Aorta (tissue), 5 donors: ENCODE data around the gene ANKH. TPM values are rescaled to one million over a fixed set of nuclear protein-coding genes. Genes with fewer than 3 reads are reported as not detected.
"Not testable (repeated sequence)": the region's sequence is repeated elsewhere in the genome, so short reads cannot be mapped to it uniquely, and the experiment has no call there.

Experiments
- ATAC-seq: fragments of 200-7000 bp; cut with Tn5 transposase; one replicate; pipeline ENCODE4 v1.9.1; 2022; ENCODE audit warnings: moderate library complexity; ENCODE audit not compliant: low FRiP score
- DNase-seq, 2 donors: peaks; one replicate each; pipeline ENCODE4 v3.0.0-alpha.2; 2020
- H3K27ac ChIP-seq, 2 donors: one replicate each; pipeline ENCODE4 v1.5.1; 2013; ENCODE audit warnings: low read length in 2 of 2, mild to moderate bottlenecking in 2 of 2, moderate library complexity in 2 of 2, control low read depth in 1 of 2, inconsistent platforms in 1 of 2, low read depth in 1 of 2
- H3K27me3 ChIP-seq, 2 donors: one replicate each; pipeline ENCODE4 v1.6.1; 2013; ENCODE audit warnings: control low read depth in 1 of 2, low read length in 1 of 2, mild to moderate bottlenecking in 1 of 2, moderate library complexity in 1 of 2; ENCODE audit not compliant: insufficient read depth in 2 of 2, control insufficient read depth in 1 of 2
- H3K36me3 ChIP-seq, 2 donors: one replicate each; pipeline ENCODE4 v1.6.1; 2013; ENCODE audit warnings: control low read depth in 1 of 2, low read length in 1 of 2, mild to moderate bottlenecking in 1 of 2; ENCODE audit not compliant: insufficient read depth in 2 of 2, control insufficient read depth in 1 of 2
- H3K4me1 ChIP-seq, 2 donors: one replicate each; pipeline ENCODE4 v1.6.1; 2013; ENCODE audit warnings: low read length in 2 of 2, control low read depth in 1 of 2, mild to moderate bottlenecking in 1 of 2, moderate library complexity in 1 of 2; ENCODE audit not compliant: insufficient read depth in 2 of 2, control insufficient read depth in 1 of 2
- H3K4me3 ChIP-seq, 2 donors: one replicate each; pipeline ENCODE4 v1.5.1; 2013; ENCODE audit warnings: low read length in 2 of 2, control low read depth in 1 of 2, mild to moderate bottlenecking in 1 of 2
- H3K9me3 ChIP-seq: one replicate; pipeline ENCODE4 v1.6.1; 2013; ENCODE audit warnings: mild to moderate bottlenecking, low read length; ENCODE audit not compliant: control insufficient read depth
- WGBS, 2 donors: extraction: QIAGEN DNeasy Blood & Tissue Kit; methylation state at CpG; one replicate each; pipeline ENCODE4 v1.1.7; 2013; 5-methylcytosine and 5-hydroxymethylcytosine counted together
- intact Hi-C, 2 donors: fragments of 100-400 bp; cut with DNase I; formaldehyde crosslinking; loops; one replicate each; pipeline versions ENCODE4 v1.14.2 to v1.15.0; 2022
- polyA plus RNA-seq, 2 donors: library from polyadenylated mRNA; stranded (reverse); fragments of 200-250 nt; gene quantifications; one replicate each; pipeline ENCODE4 v1.2.3, GENCODE V29; 2013
- total RNA-seq, 2 donors: library from RNA; stranded (reverse); fragmentation: NEBNext Ultra II Directional; extraction: Animal tissue kit (Norgen Biotek cat#: 25700); gene quantifications; one replicate each; pipeline ENCODE4 v1.2.1, GENCODE V29; 2021
- donor health status: healthy with polysubstance abuse.
- donor health status: Bipolar disorder and iron deficiency.
- donor health status: DM: no; HTN: no; CAD: no.
- donor health status: DM: no; HTN: no; CAD: no.
- donor health status: DM: yes; HTN: yes; CAD: no.

The ANKH gene
- total and polyA plus RNA-seq, 4 donors = 63.7 to 257 (median 167) TPM

- ATAC-seq (no peak), DNase-seq (no peak)
- no peak overlapping the region for H3K27ac ChIP-seq
- H3K9me3 ChIP-seq = no peaks in the 10 kb centered on the region
- intact Hi-C loops = no loop called here
- H3K36me3 ChIP-seq = no peaks in the 10 kb centered on the region
- no peak overlapping the region for H3K4me3 ChIP-seq
- H3K27me3 ChIP-seq = no peaks in the 10 kb centered on the region
- peaks cover 0 to 4% of the 10 kb centered on the region in 2 donors for H3K4me1 ChIP-seq
- WGBS, 2 donors = 96 to 97% methylated on average over 21 of the region's 21 CpGs
Observed at GRCh38 chr5:14848385-14848784, 23.2 kb downstream of the ANKH start.

DNA sequence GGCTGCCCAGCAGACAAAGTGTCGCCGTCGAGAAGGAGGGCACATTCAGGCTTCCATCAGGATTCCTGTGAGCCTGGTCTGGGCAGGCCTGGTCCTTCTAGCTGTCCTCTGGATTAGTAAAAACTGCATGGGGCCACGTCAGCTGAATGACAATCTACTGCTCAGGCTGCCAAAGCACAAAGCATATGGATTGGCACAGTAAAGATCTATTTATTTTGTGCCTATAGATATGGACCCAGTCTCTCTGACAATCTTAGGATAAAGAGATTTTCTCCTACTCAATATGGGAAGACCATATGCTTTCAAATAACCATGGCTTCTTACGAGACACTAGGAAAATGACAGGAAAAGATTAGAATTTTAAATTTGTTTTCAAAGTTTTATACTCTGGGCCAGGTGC, 24.1 kb downstream of the ANKH start:
- WGBS, 2 donors = 43 to 51% methylated on average over 5 of the region's 5 CpGs
- peaks cover 0 to 4% of the 10 kb centered on the region in 2 donors for H3K4me1 ChIP-seq
- H3K27me3 ChIP-seq = no peaks in the 10 kb centered on the region
- no peak for ATAC-seq
- no peak overlapping the region for H3K4me3 ChIP-seq
- peak overlapping the region; percentile 3 to 16 for H3K27ac ChIP-seq
- H3K36me3 ChIP-seq = no peaks in the 10 kb centered on the region
- no peak for DNase-seq
- no peaks in the 10 kb centered on the region for H3K9me3 ChIP-seq
- intact Hi-C loops = no loop called here

GRCh38 chr5:14842117-14842516, 29.5 kb downstream of the ANKH start:
- DNase-seq (no peak), ATAC-seq (no peak)
- Histone ChIP-seq H3K27ac (no peak overlapping the region), H3K4me1 (peaks cover 0 to 5% of the 10 kb centered on the region in 2 donors), H3K9me3 (no peaks in the 10 kb centered on the region), H3K4me3 (no peak overlapping the region), H3K36me3 (peaks cover 0 to 3% of the 10 kb centered on the region in 2 donors), H3K27me3 (no peaks in the 10 kb centered on the region)
- intact Hi-C loops = no loop called here
- WGBS, 2 donors = 96 to 98% methylated on average over 4 of the region's 4 CpGs

DNA sequence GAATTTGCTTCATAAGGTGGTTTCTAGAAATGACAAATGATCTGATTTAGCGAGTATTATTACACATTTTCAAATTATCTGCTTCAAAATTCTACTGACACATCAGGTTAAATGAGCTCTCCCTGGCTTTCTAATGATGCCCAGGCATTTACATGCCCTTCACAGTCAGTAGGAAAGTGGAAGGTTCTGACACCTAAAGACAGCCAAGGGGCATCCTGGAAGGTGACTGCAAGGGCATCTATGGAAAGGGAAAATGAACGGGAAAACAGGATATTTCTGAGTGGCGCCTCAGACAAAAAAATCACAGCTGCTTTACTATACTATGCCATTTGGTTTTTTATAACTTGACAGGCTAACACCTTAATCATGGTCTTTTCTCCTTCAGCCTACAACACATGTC, 31.0 kb downstream of the ANKH start:
- Histone ChIP-seq H3K27me3 (no peaks in the 10 kb centered on the region), H3K4me3 (no peak overlapping the region), H3K27ac (no peak overlapping the region), H3K36me3 (peaks cover 0 to 3% of the 10 kb centered on the region in 2 donors), H3K4me1 (peaks cover 0 to 3% of the 10 kb centered on the region in 2 donors), H3K9me3 (no peaks in the 10 kb centered on the region)
- intact Hi-C loops = no loop called here
- ATAC-seq (no peak), DNase-seq (no peak)
- WGBS, 2 donors = 94 to 96% methylated on average over 3 of the region's 3 CpGs

- DNase-seq (no peak), ATAC-seq (no peak)
- WGBS, 2 donors = 43 to 44% methylated on average over 15 of the region's 15 CpGs
- Histone ChIP-seq H3K36me3 (peaks cover 0 to 3% of the 10 kb centered on the region in 2 donors), H3K9me3 (no peaks in the 10 kb centered on the region), H3K4me3 (no peak overlapping the region), H3K4me1 (peaks cover 0 to 3% of the 10 kb centered on the region in 2 donors), H3K27ac (no peak overlapping the region), H3K27me3 (no peaks in the 10 kb centered on the region)
- intact Hi-C loops = no loop called here
Observed at GRCh38 chr5:14838396-14839319, 32.9 kb downstream of the ANKH start.

GRCh38 chr5:14837423-14838122, 34.0 kb downstream of the ANKH start:
- intact Hi-C loops, H3K9me3 ChIP-seq, ATAC-seq, H3K4me3 ChIP-seq, H3K4me1 ChIP-seq, DNase-seq, H3K27me3 ChIP-seq, H3K27ac ChIP-seq, H3K36me3 ChIP-seq: not testable (repeated sequence)
- WGBS, 2 donors = 96 to 97% methylated on average over 5 of the region's 7 CpGs

DNA sequence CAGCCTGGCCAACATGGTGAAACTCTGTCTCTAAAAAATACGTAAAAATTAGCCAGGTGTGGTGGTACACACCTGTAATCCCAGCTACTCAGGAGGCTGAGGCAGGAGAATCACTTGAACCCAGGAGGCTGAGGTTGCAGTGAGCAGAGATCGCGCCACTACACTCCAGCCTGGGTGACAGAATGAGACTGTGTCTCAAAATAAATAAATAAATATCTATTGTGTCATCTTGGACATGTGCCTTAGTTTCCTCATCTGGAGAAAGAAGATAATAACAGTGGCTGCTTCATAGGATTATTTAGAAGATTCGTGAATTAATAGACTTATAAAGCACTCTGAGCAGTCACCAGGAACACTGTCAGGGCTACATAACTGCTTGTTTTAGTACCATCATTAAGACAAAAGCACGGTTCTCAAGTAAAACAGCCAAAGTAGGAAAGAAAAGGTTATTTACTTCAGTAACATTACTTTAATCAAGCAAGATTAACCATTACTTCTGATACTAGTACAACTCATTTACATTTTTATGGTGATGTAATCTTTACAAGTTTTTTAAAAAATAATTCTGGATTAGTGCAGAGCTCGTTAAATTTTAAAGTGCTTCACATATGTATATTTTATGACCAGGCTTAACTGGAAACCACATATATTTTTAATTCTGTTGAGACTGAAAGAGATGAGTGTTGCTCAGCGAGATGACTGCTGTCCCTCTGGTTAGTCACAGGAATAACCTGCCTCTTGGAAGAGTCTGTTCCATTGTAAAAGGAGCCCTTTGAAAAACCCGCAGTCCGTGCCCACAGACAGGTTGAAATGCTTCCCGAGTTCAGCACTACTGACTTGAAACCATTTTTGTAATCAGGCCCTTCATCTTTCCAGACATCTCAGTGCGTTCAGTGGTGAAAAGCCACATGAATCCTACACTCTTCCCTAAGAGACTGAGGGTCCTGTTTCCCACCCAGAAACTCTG, 36.7 kb downstream of the ANKH start:
- Histone ChIP-seq H3K4me3 (no peak overlapping the region), H3K27ac (no peak overlapping the region), H3K4me1 (peaks cover 0 to 12% of the 10 kb centered on the region in 2 donors), H3K36me3 (no peaks in the 10 kb centered on the region), H3K9me3 (no peaks in the 10 kb centered on the region), H3K27me3 (no peaks in the 10 kb centered on the region)
- ATAC-seq (no peak), DNase-seq (no peak)
- WGBS, 2 donors = 94% methylated on average over 11 of the region's 11 CpGs
- intact Hi-C loops = no loop called here

DNA sequence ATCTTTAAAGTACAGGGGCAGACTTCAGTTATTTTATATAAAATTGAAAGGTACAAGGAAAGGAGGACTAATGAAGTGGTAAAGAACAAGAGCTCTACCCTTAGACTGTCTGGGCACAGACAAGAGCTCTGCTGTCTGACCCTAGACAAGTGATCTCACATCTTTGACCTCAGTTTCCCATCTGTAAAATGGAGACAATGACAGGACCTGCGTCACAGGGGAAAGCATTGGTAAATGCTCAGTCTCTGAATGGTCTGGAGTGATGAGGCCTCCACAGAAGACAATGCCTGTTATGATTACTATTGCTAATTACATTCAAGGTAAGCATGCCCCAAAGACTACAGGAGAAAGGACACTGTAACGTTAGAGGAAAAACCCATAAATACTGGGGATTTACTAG, 37.5 kb downstream of the ANKH start:
- WGBS, 2 donors = 92% methylated on average over 2 of the region's 2 CpGs
- no peak overlapping the region for H3K4me3 ChIP-seq
- intact Hi-C loops = no loop called here

More for the DNA sequence above, 37.5 kb downstream of the ANKH start:
- Histone ChIP-seq H3K27ac (no peak overlapping the region), H3K36me3 (no peaks in the 10 kb centered on the region), H3K27me3 (no peaks in the 10 kb centered on the region), H3K9me3 (no peaks in the 10 kb centered on the region), H3K4me1 (peaks cover 0 to 10% of the 10 kb centered on the region in 2 donors)
- ATAC-seq = no peak
- DNase-seq = no peak
